ENCODE data around the gene HEPH. TPM values are rescaled to one million over a fixed set of nuclear protein-coding genes. Genes with fewer than 3 reads are reported as not detected.

HEPH gene
- total and polyA plus RNA-seq, 2 of the 8 experiments (the other 6 are each of a cell fraction or from before 2014, with no cell fraction given) = 20.2 to 41.4 TPM

DNA sequence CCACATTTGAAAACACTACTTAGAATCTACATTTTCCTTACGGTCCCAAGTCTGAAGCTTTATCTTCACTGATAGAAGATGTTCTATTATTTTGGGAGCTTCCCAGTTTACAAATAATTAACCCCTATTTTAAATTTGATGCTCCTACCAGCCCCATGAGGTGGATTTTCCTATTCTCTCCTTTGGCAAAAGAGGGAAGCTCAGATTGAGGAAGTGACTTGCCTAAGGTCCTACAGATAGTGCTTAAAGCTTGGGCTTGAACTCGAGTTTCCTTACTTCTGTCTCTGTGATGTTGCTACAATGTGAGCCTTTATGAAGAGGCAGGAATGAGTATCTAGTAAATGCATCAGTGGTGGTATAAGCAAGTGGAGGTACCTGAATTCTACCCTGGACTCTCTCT is 27.5 kb downstream of the HEPH start:
- ChIA-PET POLR2A (ENCODE audit: partially characterized antibody) (no interaction called here), CTCF (ENCODE audit: partially characterized antibody) (interaction anchor here (0.9 to 1.0 kb wide), 2 partner anchors 538 to 540 kb away, joined by 3 read pairs; no protein-coding TSS in a partner anchor)
- WGBS, 2 experiments (ENCODE audit: extremely low coverage in 1 of 2, insufficient coverage in 1 of 2, insufficient read length in 1 of 2, insufficient replicate concordance in 2 of 2, low coverage in 1 of 2, low lambda C conversion rate in 2 of 2, missing lambda C conversion rate in 1 of 2) = 93% methylated on average over 2 of the region's 2 CpGs; no CpG with 5 or more reads in 1 of the 2 experiments
- TF ChIP-seq JUN (IDR thresholded peaks at IDR 0.05; ENCODE audit: low read depth, low read length) (no peak), CBX8 (IDR thresholded peaks at IDR 0.05; ENCODE audit: borderline replicate concordance, low read depth, low read length) (no peak), GABPA (IDR thresholded peaks at IDR 0.05; ENCODE audit: borderline replicate concordance, insufficient read depth, low read length) (no peak)
- TF ChIP-seq, protein P1, sequence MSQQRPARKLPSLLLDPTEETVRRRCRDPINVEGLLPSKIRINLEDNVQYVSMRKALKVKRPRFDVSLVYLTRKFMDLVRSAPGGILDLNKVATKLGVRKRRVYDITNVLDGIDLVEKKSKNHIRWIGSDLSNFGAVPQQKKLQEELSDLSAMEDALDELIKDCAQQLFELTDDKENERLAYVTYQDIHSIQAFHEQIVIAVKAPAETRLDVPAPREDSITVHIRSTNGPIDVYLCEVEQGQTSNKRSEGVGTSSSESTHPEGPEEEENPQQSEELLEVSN (IDR thresholded peaks at IDR 0.05) = no peak

More for the DNA sequence above, 27.5 kb downstream of the HEPH start:
- no peaks in the 10 kb centered on the region for H3K79me1 ChIP-seq (ENCODE audit: low read depth, low read length)
- no peak overlapping the region for H3K4ac ChIP-seq (replicated peaks; ENCODE audit: insufficient read length, low read depth, low read length)
- no peak overlapping the region for H3K18ac ChIP-seq (ENCODE audit: extremely low read depth, low read length)
- no peak overlapping the region for H2BK5ac ChIP-seq (ENCODE audit: low read depth, low read length)
- no peak overlapping the region for H3K4me3 ChIP-seq (ENCODE audit: extremely low read depth in 1 of 4, insufficient read depth in 2 of 4, low read depth in 3 of 4, low read length in 4 of 4)
- no peak overlapping the region for H2AFZ ChIP-seq (ENCODE audit: low read length)
- H4K8ac ChIP-seq (ENCODE audit: extremely low read depth, insufficient read depth, low read length) = no peak overlapping the region
- H3K14ac ChIP-seq (ENCODE audit: insufficient read length) = no peak overlapping the region
- no peaks in the 10 kb centered on the region for H3K79me2 ChIP-seq (ENCODE audit: control insufficient read depth in 1 of 2, insufficient read depth in 2 of 2, low read length in 2 of 2)
- FAIRE-seq (no peak), DNase-seq (ENCODE audit: low read depth in 1 of 2, low spot score in 2 of 2) (no peak)
- H3K36me3 ChIP-seq (ENCODE audit: control insufficient read depth in 2 of 4, insufficient read depth in 4 of 4, low read length in 3 of 4) = peaks cover 0 to 24% (median 4%) of the 10 kb centered on the region in 4 experiments; a peak in 5 of 8 replicates
- no peak overlapping the region for H3K23ac ChIP-seq (ENCODE audit: insufficient read length)
- H4K5ac ChIP-seq (ENCODE audit: insufficient read length, low read depth, low read length) = no peak overlapping the region
- H3K9me3 ChIP-seq (ENCODE audit: insufficient read depth in 2 of 2, low read depth in 1 of 2, low read length in 1 of 2) = no peaks in the 10 kb centered on the region
- H3K4me2 ChIP-seq (ENCODE audit: insufficient read depth in 1 of 2, low read depth in 2 of 2, low read length in 2 of 2) = no peak overlapping the region
- no peak overlapping the region for H2BK120ac ChIP-seq (replicated peaks; ENCODE audit: low read depth, low read length)
- no peak overlapping the region for H2BK15ac ChIP-seq (ENCODE audit: low read length)
- no peaks in the 10 kb centered on the region for H3K27me3 ChIP-seq (replicated peaks in 1 of 4; ENCODE audit: control insufficient read depth in 3 of 4, extremely low read depth in 1 of 4, insufficient read depth in 3 of 4, low read length in 3 of 4)
- H4K20me1 ChIP-seq (replicated peaks in 1 of 2; ENCODE audit: control insufficient read depth in 1 of 2, insufficient read depth in 2 of 2, low read length in 2 of 2) = no peaks in the 10 kb centered on the region
- no peak overlapping the region for H4K91ac ChIP-seq (replicated peaks; ENCODE audit: insufficient read length, low read length)
- no peak overlapping the region for H3K27ac ChIP-seq (ENCODE audit: low read depth, low read length)
- no peaks in the 10 kb centered on the region for H3K4me1 ChIP-seq (replicated peaks in 1 of 4; ENCODE audit: control insufficient read depth in 3 of 4, insufficient read depth in 4 of 4, low read length in 3 of 4)
- no peak overlapping the region for H3K56ac ChIP-seq (replicated peaks; ENCODE audit: insufficient read length, low read depth, low read length)
- H3K9ac ChIP-seq (replicated peaks in 1 of 4; ENCODE audit: extremely low read depth in 1 of 4, low read depth in 3 of 4, low read length in 3 of 4) = no peak overlapping the region
- H2BK12ac ChIP-seq (ENCODE audit: low read depth, low read length) = no peak overlapping the region
- no peak overlapping the region for H2BK20ac ChIP-seq (ENCODE audit: low read length)
- H3K23me2 ChIP-seq (ENCODE audit: low read depth, low read length) = no peaks in the 10 kb centered on the region
- no peak overlapping the region for H2AK5ac ChIP-seq (ENCODE audit: low read depth, low read length)
